Erythroblast (primary cell): ENCODE results near the gene KBTBD4.

Experiments used
- GATA1 ChIP-seq: IDR thresholded peaks from 2 replicates; pipeline ENCODE4 v1.6.1; 2011; ENCODE audit warnings: low read depth, mild to moderate bottlenecking, control low read depth, low read length, moderate library complexity
- POLR2A ChIP-seq: IDR thresholded peaks from 2 replicates; pipeline ENCODE4 v1.6.1; 2011; ENCODE audit warnings: mild to moderate bottlenecking, low read length

DNA sequence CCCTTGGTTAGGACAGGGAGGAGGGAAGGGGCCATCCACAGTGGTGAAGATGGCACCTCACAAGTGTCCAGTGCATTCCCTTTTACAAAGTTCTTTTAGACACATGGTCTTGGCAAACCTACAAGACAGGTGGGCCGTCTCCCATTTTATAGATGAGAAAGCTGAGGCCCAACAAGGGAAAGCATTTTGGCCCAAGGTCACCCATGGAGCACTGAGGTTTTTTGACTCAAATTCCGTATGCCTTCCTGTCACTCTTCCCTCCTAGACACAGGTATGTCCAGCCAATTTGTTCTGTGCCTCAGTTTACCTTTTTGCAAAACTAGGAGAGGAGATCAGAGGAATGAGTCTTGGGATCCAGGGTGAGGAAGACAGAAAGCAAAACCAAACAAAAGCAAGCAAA is 14.2 kb upstream of the KBTBD4 start:
- TF ChIP-seq POLR2A, result no peak
- TF ChIP-seq GATA1, result no peak
